Esophagus muscularis mucosa (tissue), 4 donors: ENCODE results near the gene DSCAML1. TPM values are rescaled to one million over a fixed set of nuclear protein-coding genes. Genes with fewer than 3 reads are reported as not detected.
A peak's percentile ranks its signal among the peaks of the same experiment; 100 is the strongest.

ENCODE experiments used
- DNase-seq: peaks from one replicate; pipeline ENCODE4 v3.0.0-alpha.2; 2017; ENCODE audit errors: extremely low spot score
- H3K27ac ChIP-seq, 4 donors: fragments of 200-600 bp; sonication (generic); replicated peaks in 1 of 4; 1 replicate in 3 of 4; 2 replicates in 1 of 4; pipeline ENCODE4 v1.5.1; 2016 to 2019; ENCODE audit warnings: mild to moderate bottlenecking in 1 of 4
- H3K27me3 ChIP-seq, 4 donors: fragments of 200-600 bp; sonication (generic); one replicate each; pipeline versions ENCODE4 v1.5.1 to v1.6.0; 2016 to 2019
- H3K36me3 ChIP-seq, 4 donors: fragments of 200-600 bp; sonication (generic); one replicate each; pipeline ENCODE4 v1.5.1; 2016 to 2019
- H3K4me1 ChIP-seq, 4 donors: fragments of 200-600 bp; sonication (generic); one replicate each; pipeline ENCODE4 v1.5.1; 2016 to 2019
- H3K4me3 ChIP-seq, 4 donors: fragments of 200-600 bp; sonication (generic); 1 replicate in 2 of 4; 2 replicates in 2 of 4; pipeline ENCODE4 v1.5.1; 2016 to 2019; ENCODE audit warnings: mild to moderate bottlenecking in 4 of 4, moderate library complexity in 1 of 4
- H3K9me3 ChIP-seq, 4 donors: fragments of 200-600 bp; sonication (generic); 1 replicate in 3 of 4; 2 replicates in 1 of 4; pipeline ENCODE4 v1.5.1; 2016 to 2019
- EP300 ChIP-seq: sonication (generic); formaldehyde crosslinking; IDR thresholded peaks from one replicate; pipeline ENCODE4 v1.6.1; 2017; ENCODE audit warnings: antibody characterized with exemption
- POLR2A ChIP-seq: fragments of 450-650 bp; IDR thresholded peaks from one replicate; pipeline ENCODE4 v1.6.1; 2017; ENCODE audit warnings: antibody characterized with exemption, moderate library complexity, mild to moderate bottlenecking, low read depth
- POLR2AphosphoS5 ChIP-seq, 2 donors: sonication (generic); formaldehyde crosslinking; IDR thresholded peaks; one replicate each; pipeline ENCODE4 v1.6.1; 2017; ENCODE audit warnings: antibody characterized with exemption in 2 of 2
- WGBS: methylation state at CpG from one replicate; pipeline ENCODE4 v1.1.5; 2018; 5-methylcytosine and 5-hydroxymethylcytosine counted together
- intact Hi-C: fragments of 100-400 bp; cut with DNase I; formaldehyde crosslinking; loops from one replicate; pipeline ENCODE4 v1.15.1; 2023
- total RNA-seq, 4 donors: library from RNA; depleted of rRNA; stranded (reverse); fragments of >200 nt; gene quantifications; one replicate each; pipeline versions ENCODE4 v1.1.0 to v1.2.1, GENCODE V29; 2016
- TF ChIP-seq, protein P1 (sequence below), 3 experiments: fragments of 200-600 bp in 2 of 3; fragments of 450-650 bp in 1 of 3; sonication (generic) in 2 of 3; IDR thresholded peaks; one replicate each; pipeline ENCODE4 v1.5.1; 2017 to 2019; ENCODE audit warnings: antibody characterized with exemption in 3 of 3, mild to moderate bottlenecking in 2 of 3, moderate library complexity in 1 of 3

DSCAML1 gene
- total RNA-seq, 4 donors from 2014 or later = 0.50 to 5.8 (median 1.2) TPM

DNA sequence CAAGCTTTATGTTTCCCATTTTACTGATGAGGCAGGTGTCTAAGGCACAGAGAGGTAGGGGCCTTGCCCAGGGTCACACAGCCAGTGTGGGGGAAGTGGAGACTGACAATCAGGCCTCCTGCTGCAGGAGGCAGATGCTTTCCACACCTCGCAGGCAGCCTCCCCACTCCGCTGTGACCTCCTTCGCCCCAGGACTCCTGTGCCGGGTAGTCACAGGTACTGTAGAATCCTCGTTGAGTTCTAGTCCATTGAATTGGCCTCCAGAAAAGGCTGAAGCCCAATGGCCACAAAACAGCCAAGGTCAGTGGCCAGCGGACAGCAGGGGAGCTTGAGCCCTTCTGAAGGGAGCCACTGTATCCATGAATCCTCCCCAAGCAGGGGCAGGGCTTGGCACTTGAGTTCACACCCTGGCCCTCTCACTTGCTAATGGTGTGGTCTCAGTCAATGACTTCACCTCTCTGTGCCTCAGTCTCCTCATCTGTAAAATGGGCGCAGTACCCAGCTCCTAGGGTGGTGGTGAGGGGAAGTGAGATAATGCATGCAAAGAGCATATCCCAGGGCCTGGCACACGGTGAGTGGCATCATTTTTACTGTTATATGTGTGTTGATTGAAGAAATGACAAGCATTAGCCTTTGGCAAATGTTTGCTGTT lies 28.6 kb upstream of the DSCAML1 start:
- peaks cover 31 to 71% (median 54%) of the 10 kb centered on the region in 4 donors for H3K4me1 ChIP-seq
- intact Hi-C loops = no loop called here
- 97% methylated on average over 8 of the region's 8 CpGs for WGBS
- peaks cover 0 to 54% (median 0%) of the 10 kb centered on the region in 4 donors for H3K27me3 ChIP-seq
- DNase-seq = no peak
- no peaks in the 10 kb centered on the region for H3K36me3 ChIP-seq
- TF ChIP-seq EP300 (no peak), POLR2A (no peak), POLR2AphosphoS5 (IDR thresholded peaks at IDR 0.05) (no peak)
- TF ChIP-seq, protein P1, sequence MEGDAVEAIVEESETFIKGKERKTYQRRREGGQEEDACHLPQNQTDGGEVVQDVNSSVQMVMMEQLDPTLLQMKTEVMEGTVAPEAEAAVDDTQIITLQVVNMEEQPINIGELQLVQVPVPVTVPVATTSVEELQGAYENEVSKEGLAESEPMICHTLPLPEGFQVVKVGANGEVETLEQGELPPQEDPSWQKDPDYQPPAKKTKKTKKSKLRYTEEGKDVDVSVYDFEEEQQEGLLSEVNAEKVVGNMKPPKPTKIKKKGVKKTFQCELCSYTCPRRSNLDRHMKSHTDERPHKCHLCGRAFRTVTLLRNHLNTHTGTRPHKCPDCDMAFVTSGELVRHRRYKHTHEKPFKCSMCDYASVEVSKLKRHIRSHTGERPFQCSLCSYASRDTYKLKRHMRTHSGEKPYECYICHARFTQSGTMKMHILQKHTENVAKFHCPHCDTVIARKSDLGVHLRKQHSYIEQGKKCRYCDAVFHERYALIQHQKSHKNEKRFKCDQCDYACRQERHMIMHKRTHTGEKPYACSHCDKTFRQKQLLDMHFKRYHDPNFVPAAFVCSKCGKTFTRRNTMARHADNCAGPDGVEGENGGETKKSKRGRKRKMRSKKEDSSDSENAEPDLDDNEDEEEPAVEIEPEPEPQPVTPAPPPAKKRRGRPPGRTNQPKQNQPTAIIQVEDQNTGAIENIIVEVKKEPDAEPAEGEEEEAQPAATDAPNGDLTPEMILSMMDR (IDR thresholded peaks at IDR 0.05) = no peak
- no peak overlapping the region for H3K4me3 ChIP-seq
- H3K27ac ChIP-seq = peak overlapping the region in 2 of 4 donors; percentile 79
- H3K9me3 ChIP-seq = no peaks in the 10 kb centered on the region

DNA sequence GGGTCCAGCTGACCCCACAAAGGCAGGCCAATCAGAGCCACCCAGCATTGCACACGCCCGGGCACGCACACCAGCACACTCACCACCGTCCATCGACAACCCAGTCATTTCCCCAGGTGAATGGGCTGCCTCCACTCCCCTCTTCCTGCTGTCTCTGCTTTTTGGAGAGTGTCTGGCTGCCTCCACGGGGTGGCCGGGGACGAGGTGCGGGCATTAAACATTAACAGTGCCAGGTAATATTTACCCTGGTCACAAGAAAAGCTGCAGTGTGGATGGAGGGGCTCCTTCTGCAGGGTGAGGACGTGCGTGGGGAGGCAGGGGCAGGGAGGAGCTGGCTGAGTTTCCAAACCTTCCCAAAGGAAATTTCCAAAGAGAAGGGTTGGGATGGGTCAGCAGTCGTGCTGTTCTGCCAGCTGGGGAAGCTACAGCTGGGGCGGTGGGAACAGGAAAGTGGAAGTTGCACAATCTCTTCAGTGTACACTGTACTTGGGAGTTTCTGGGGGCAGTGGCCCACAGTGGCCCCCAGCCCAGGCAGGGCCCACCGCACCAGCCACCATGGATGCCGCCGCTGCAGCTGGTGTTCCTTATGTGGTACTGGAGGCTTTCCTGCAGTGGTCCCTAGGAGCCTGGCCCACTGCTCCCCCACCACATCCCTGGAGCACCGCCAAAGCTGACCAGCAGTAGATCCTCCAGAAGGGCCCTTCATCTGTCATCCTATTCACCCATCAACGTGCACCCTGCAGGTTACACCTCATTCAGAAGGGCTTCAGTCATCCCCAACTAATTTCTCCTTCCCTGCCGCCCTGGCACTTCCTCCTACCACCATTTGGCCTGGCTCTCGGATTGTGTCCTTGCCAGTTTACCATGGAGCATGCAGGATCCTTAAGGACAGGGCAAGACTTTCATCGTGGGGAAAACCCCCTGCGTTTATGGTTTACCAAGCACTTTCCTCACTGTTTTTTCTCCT lies 27.8 kb upstream of the DSCAML1 start, which contains the start of gene FXYD2:
FXYD2 (minus strand) TSS at position 174 of the 967 bp plus-strand sequence; CDS start at position 108, 66 bp downstream.
- TF ChIP-seq POLR2AphosphoS5 (IDR thresholded peaks at IDR 0.05) (peak in 1 of 2 donors; percentile 54), EP300 (no peak)
- peaks cover 0 to 50% (median 0%) of the 10 kb centered on the region in 4 donors for H3K27me3 ChIP-seq
- peak within 1 kb of the TSS; percentile 64 to 79 (median 78) for H3K27ac ChIP-seq
- no peaks in the 10 kb centered on the region for H3K9me3 ChIP-seq
- intact Hi-C loops = no loop called here
- no peak within 1 kb of the TSS for H3K4me3 ChIP-seq
- no peaks in the 10 kb centered on the region for H3K36me3 ChIP-seq
- DNase-seq = no peak
- WGBS = 54% methylated on average over 22 of the region's 22 CpGs
- H3K4me1 ChIP-seq = peaks cover 31 to 64% (median 53%) of the 10 kb centered on the region in 4 donors

- Histone ChIP-seq H3K9me3 (no peaks in the 10 kb centered on the region), H3K27me3 (peaks cover 0 to 43% (median 0%) of the 10 kb centered on the region in 4 donors), H3K4me1 (peaks cover 27 to 62% (median 47%) of the 10 kb centered on the region in 4 donors), H3K36me3 (no peaks in the 10 kb centered on the region), H3K4me3 (no peak overlapping the region), H3K27ac (peak overlapping the region; percentile 64 to 79 (median 78))
- intact Hi-C loops = no loop called here
- DNase-seq = no peak
- WGBS = 49% methylated on average over 12 of the region's 13 CpGs
- TF ChIP-seq EP300 (no peak), POLR2AphosphoS5 (IDR thresholded peaks at IDR 0.05) (peak; percentile 42 to 60)
These were observed 27.0 kb upstream of the DSCAML1 start for GRCh38 chr11:117823946-117824420.

DNA sequence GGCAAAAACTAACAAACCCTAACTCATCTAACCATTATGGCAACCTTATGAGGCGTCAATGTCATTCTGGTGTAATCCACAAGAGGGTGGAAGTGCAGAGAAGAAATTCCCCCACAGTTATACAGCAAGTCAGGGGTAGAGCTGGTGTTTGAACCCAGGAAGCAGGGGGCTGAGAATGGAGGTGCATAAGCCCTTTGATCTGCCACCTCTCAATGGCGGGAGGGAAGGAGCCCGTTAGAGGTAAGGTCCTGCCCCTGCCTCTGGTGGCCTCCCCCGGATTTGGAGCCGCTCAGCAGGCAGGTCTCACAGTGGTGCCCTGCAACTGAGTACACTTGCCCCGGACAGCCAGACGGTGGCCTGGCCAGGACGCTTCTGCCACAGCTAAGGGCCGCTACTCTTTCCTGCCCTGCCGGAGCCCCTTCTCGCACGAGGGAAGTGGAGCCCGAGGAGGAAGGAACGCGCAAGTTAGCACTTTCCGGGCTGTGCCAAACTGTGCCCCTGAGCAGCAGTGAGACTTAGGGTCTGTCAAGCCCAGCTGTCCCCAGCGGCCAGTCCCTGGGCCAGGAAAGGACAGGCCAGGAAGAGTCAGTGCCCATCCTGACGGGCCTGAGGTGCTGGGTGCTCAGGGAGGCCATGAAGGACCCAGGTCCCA lies 26.4 kb upstream of the DSCAML1 start:
- no peak for DNase-seq
- intact Hi-C loops = no loop called here
- TF ChIP-seq EP300 = no peak
- TF ChIP-seq, protein P1 (IDR thresholded peaks at IDR 0.05) = peak in 1 of 3 experiments; percentile 24
- Histone ChIP-seq H3K4me3 (no peak overlapping the region), H3K27ac (peak overlapping the region; percentile 64 to 79 (median 78)), H3K27me3 (peaks cover 0 to 37% (median 0%) of the 10 kb centered on the region in 4 donors), H3K36me3 (no peaks in the 10 kb centered on the region), H3K4me1 (peaks cover 23 to 60% (median 44%) of the 10 kb centered on the region in 4 donors), H3K9me3 (no peaks in the 10 kb centered on the region)
- 58% methylated on average over 16 of the region's 18 CpGs for WGBS
